NCI-H2081 treated with DMSO at 0.1 percent for 48 hours (cell line): ENCODE data around the gene SH3PXD2A.

Experiments
- DNase-seq: peaks from one replicate; lab custom pipeline; 2025; lab: John Stamatoyannopoulos, UW

The SH3PXD2A gene

GRCh38 chr10:103723557-103723956 is 131.8 kb downstream of the SH3PXD2A start:
- DNase-seq, result no peak

GRCh38 chr10:103722632-103723031 is 132.7 kb downstream of the SH3PXD2A start:
- no peak for DNase-seq

GRCh38 chr10:103720964-103721335 is 134.4 kb downstream of the SH3PXD2A start:
- DNase-seq, result no peak

- DNase-seq, result no peak
These were observed 134.9 kb downstream of the SH3PXD2A start for GRCh38 chr10:103720328-103720963.

- no peak for DNase-seq
These were observed 136.3 kb downstream of the SH3PXD2A start for GRCh38 chr10:103719036-103719435.

GRCh38 chr10:103718247-103718620 is 137.1 kb downstream of the SH3PXD2A start:
- DNase-seq, result no peak

GRCh38 chr10:103717341-103718246 is 137.8 kb downstream of the SH3PXD2A start:
- no peak for DNase-seq

- no peak for DNase-seq
These were observed 138.9 kb downstream of the SH3PXD2A start for GRCh38 chr10:103716206-103717160.

- no peak for DNase-seq
These were observed 139.9 kb downstream of the SH3PXD2A start for GRCh38 chr10:103715430-103715829.

- no peak for DNase-seq
These were observed 141.0 kb downstream of the SH3PXD2A start for GRCh38 chr10:103714232-103714891.

GRCh38 chr10:103713676-103714075 is 141.7 kb downstream of the SH3PXD2A start:
- DNase-seq, result no peak

- no peak for DNase-seq
These were observed 142.4 kb downstream of the SH3PXD2A start for GRCh38 chr10:103712898-103713498.

GRCh38 chr10:103712146-103712545 is 143.2 kb downstream of the SH3PXD2A start:
- DNase-seq, result no peak

GRCh38 chr10:103711351-103711994 is 143.9 kb downstream of the SH3PXD2A start:
- no peak for DNase-seq

GRCh38 chr10:103710490-103710889 is 144.9 kb downstream of the SH3PXD2A start:
- DNase-seq, result no peak

GRCh38 chr10:103709341-103709920 is 145.9 kb downstream of the SH3PXD2A start:
- no peak for DNase-seq

- DNase-seq, result no peak
These were observed 146.6 kb downstream of the SH3PXD2A start for GRCh38 chr10:103708627-103709288.

- no peak for DNase-seq
These were observed 147.3 kb downstream of the SH3PXD2A start for GRCh38 chr10:103707956-103708626.

- no peak for DNase-seq
These were observed 148.6 kb downstream of the SH3PXD2A start for GRCh38 chr10:103706762-103707161.
